Measurements from ENCODE around the gene CCDC122.
A peak's percentile ranks its signal among the peaks of the same experiment; 100 is the strongest.

CCDC122 gene

GRCh38 chr13:43797159-43797558, 82.4 kb downstream of the CCDC122 start:
- Histone ChIP-seq H2BK12ac (ENCODE audit: low read length) (no peak overlapping the region), H3K36me3 (replicated peaks in 1 of 2; ENCODE audit: control insufficient read depth in 2 of 2, insufficient read depth in 2 of 2, low read length in 2 of 2) (no peaks in the 10 kb centered on the region), H3K23ac (ENCODE audit: low read depth, low read length, poor library complexity) (no peak overlapping the region), H2BK120ac (ENCODE audit: low read depth, low read length) (no peak overlapping the region), H3K18ac (ENCODE audit: low read length) (no peak overlapping the region), H3K27me3 (ENCODE audit: control insufficient read depth in 3 of 3, insufficient read depth in 3 of 3, low read depth in 1 of 3, low read length in 3 of 3) (no peaks in the 10 kb centered on the region), H3K4me2 (ENCODE audit: insufficient read depth, low read length, poor library complexity, severe bottlenecking) (no peak overlapping the region), H3K9ac (ENCODE audit: low read depth, low read length, poor library complexity) (no peak overlapping the region), H3K4ac (ENCODE audit: low read length) (no peak overlapping the region), H2BK5ac (ENCODE audit: low read length) (no peak overlapping the region), H2AFZ (ENCODE audit: low read length) (no peak overlapping the region), H3K27ac (replicated peaks; ENCODE audit: low read length) (no peak overlapping the region), H2BK15ac (ENCODE audit: low read length) (no peak overlapping the region), H3K9me3 (replicated peaks in 1 of 2; ENCODE audit: control insufficient read depth in 2 of 2, insufficient read depth in 1 of 2, low read depth in 1 of 2, low read length in 2 of 2) (no peaks in the 10 kb centered on the region), H4K91ac (ENCODE audit: low read depth, low read length, poor library complexity) (no peak overlapping the region), H2AK5ac (ENCODE audit: low read depth, low read length) (no peak overlapping the region), H4K8ac (ENCODE audit: low read depth, low read length) (no peak overlapping the region), H3K14ac (ENCODE audit: low read length) (no peak overlapping the region), H3K4me3 (ENCODE audit: low read length in 2 of 2) (no peak overlapping the region), H3K4me1 (ENCODE audit: control insufficient read depth in 2 of 2, insufficient read depth in 1 of 2, low read depth in 1 of 2, low read length in 2 of 2) (no peaks in the 10 kb centered on the region), H3K79me1 (ENCODE audit: low read depth, low read length) (no peaks in the 10 kb centered on the region)
- WGBS, 2 donors (ENCODE audit: extremely low coverage in 2 of 2, insufficient read length in 2 of 2, insufficient replicate concordance in 1 of 2), result no CpG with 5 or more reads among the region's 1 CpG
- no peak for DNase-seq (ENCODE audit: low spot score)

GRCh38 chr13:43794416-43794815, 85.1 kb downstream of the CCDC122 start:
- Histone ChIP-seq H2BK120ac (ENCODE audit: low read depth, low read length) (no peak overlapping the region), H2BK12ac (ENCODE audit: low read length) (no peak overlapping the region), H2BK15ac (ENCODE audit: low read length) (no peak overlapping the region), H3K79me1 (ENCODE audit: low read depth, low read length) (no peaks in the 10 kb centered on the region), H2AK5ac (ENCODE audit: low read depth, low read length) (no peak overlapping the region), H3K4me1 (ENCODE audit: control insufficient read depth in 2 of 2, insufficient read depth in 1 of 2, low read depth in 1 of 2, low read length in 2 of 2) (no peaks in the 10 kb centered on the region), H3K4me2 (ENCODE audit: insufficient read depth, low read length, poor library complexity, severe bottlenecking) (no peak overlapping the region), H4K91ac (ENCODE audit: low read depth, low read length, poor library complexity) (no peak overlapping the region), H3K4me3 (ENCODE audit: low read length in 2 of 2) (no peak overlapping the region), H3K9ac (ENCODE audit: low read depth, low read length, poor library complexity) (no peak overlapping the region), H3K36me3 (replicated peaks in 1 of 2; ENCODE audit: control insufficient read depth in 2 of 2, insufficient read depth in 2 of 2, low read length in 2 of 2) (no peaks in the 10 kb centered on the region), H3K14ac (ENCODE audit: low read length) (no peak overlapping the region), H2BK5ac (ENCODE audit: low read length) (no peak overlapping the region), H3K9me3 (replicated peaks in 1 of 2; ENCODE audit: control insufficient read depth in 2 of 2, insufficient read depth in 1 of 2, low read depth in 1 of 2, low read length in 2 of 2) (no peaks in the 10 kb centered on the region), H4K8ac (ENCODE audit: low read depth, low read length) (no peak overlapping the region), H3K23ac (ENCODE audit: low read depth, low read length, poor library complexity) (no peak overlapping the region), H3K18ac (ENCODE audit: low read length) (no peak overlapping the region), H3K4ac (ENCODE audit: low read length) (no peak overlapping the region), H2AFZ (ENCODE audit: low read length) (no peak overlapping the region), H3K27ac (replicated peaks; ENCODE audit: low read length) (no peak overlapping the region), H3K27me3 (ENCODE audit: control insufficient read depth in 3 of 3, insufficient read depth in 3 of 3, low read depth in 1 of 3, low read length in 3 of 3) (no peaks in the 10 kb centered on the region)
- no peak for DNase-seq (ENCODE audit: low spot score)

- no peaks in the 10 kb centered on the region for H3K9me3 ChIP-seq (replicated peaks in 1 of 2; ENCODE audit: control insufficient read depth in 2 of 2, insufficient read depth in 1 of 2, low read depth in 1 of 2, low read length in 2 of 2)
- no peak overlapping the region for H4K8ac ChIP-seq (ENCODE audit: low read depth, low read length)
- no peak overlapping the region for H2AFZ ChIP-seq (ENCODE audit: low read length)
- no peak overlapping the region for H2BK15ac ChIP-seq (ENCODE audit: low read length)
- H3K36me3 ChIP-seq (replicated peaks in 1 of 2; ENCODE audit: control insufficient read depth in 2 of 2, insufficient read depth in 2 of 2, low read length in 2 of 2), result no peaks in the 10 kb centered on the region
- H2AK5ac ChIP-seq (ENCODE audit: low read depth, low read length), result no peak overlapping the region
- no peak overlapping the region for H3K4ac ChIP-seq (ENCODE audit: low read length)
- no peak overlapping the region for H2BK12ac ChIP-seq (ENCODE audit: low read length)
- no peaks in the 10 kb centered on the region for H3K79me1 ChIP-seq (ENCODE audit: low read depth, low read length)
- H3K4me1 ChIP-seq (ENCODE audit: control insufficient read depth in 2 of 2, insufficient read depth in 1 of 2, low read depth in 1 of 2, low read length in 2 of 2), result peaks cover 2 to 7% of the 10 kb centered on the region in 2 donors
- no CpG with 5 or more reads among the region's 3 CpGs for WGBS, 2 donors (ENCODE audit: extremely low coverage in 2 of 2, insufficient read length in 2 of 2, insufficient replicate concordance in 1 of 2)
- H3K27me3 ChIP-seq (ENCODE audit: control insufficient read depth in 3 of 3, insufficient read depth in 3 of 3, low read depth in 1 of 3, low read length in 3 of 3), result no peaks in the 10 kb centered on the region
- no peak overlapping the region for H3K9ac ChIP-seq (ENCODE audit: low read depth, low read length, poor library complexity)
- no peak overlapping the region for H3K27ac ChIP-seq (replicated peaks; ENCODE audit: low read length)
- no peak overlapping the region for H4K91ac ChIP-seq (ENCODE audit: low read depth, low read length, poor library complexity)
- H3K23ac ChIP-seq (ENCODE audit: low read depth, low read length, poor library complexity), result no peak overlapping the region
- no peak for DNase-seq (ENCODE audit: low spot score)
- no peak overlapping the region for H3K18ac ChIP-seq (ENCODE audit: low read length)
- H3K14ac ChIP-seq (ENCODE audit: low read length), result no peak overlapping the region
- H3K4me3 ChIP-seq (ENCODE audit: low read length in 2 of 2), result no peak overlapping the region
- H3K4me2 ChIP-seq (ENCODE audit: insufficient read depth, low read length, poor library complexity, severe bottlenecking), result no peak overlapping the region
- no peak overlapping the region for H2BK120ac ChIP-seq (ENCODE audit: low read depth, low read length)
- no peak overlapping the region for H2BK5ac ChIP-seq (ENCODE audit: low read length)
Measured at GRCh38 chr13:43792076-43792881, 87.3 kb downstream of the CCDC122 start.

GRCh38 chr13:43787997-43788396, 91.5 kb downstream of the CCDC122 start:
- no peak overlapping the region for H3K4ac ChIP-seq (ENCODE audit: low read length)
- no peak overlapping the region for H4K91ac ChIP-seq (ENCODE audit: low read depth, low read length, poor library complexity)
- no peak overlapping the region for H2BK15ac ChIP-seq (ENCODE audit: low read length)
- H3K4me2 ChIP-seq (ENCODE audit: insufficient read depth, low read length, poor library complexity, severe bottlenecking), result peak overlapping the region; percentile 18
- DNase-seq (ENCODE audit: low spot score), result peak; percentile 38
- WGBS, 2 donors (ENCODE audit: extremely low coverage in 2 of 2, insufficient read length in 2 of 2, insufficient replicate concordance in 1 of 2), result no CpG with 5 or more reads among the region's 2 CpGs
- H3K23ac ChIP-seq (ENCODE audit: low read depth, low read length, poor library complexity), result no peak overlapping the region
- H3K27ac ChIP-seq (replicated peaks; ENCODE audit: low read length), result no peak overlapping the region
- peaks cover 6 to 19% of the 10 kb centered on the region in 2 donors for H3K4me1 ChIP-seq (ENCODE audit: control insufficient read depth in 2 of 2, insufficient read depth in 1 of 2, low read depth in 1 of 2, low read length in 2 of 2)
- no peak overlapping the region for H3K18ac ChIP-seq (ENCODE audit: low read length)
- no peak overlapping the region for H3K9ac ChIP-seq (ENCODE audit: low read depth, low read length, poor library complexity)
- H3K27me3 ChIP-seq (ENCODE audit: control insufficient read depth in 3 of 3, insufficient read depth in 3 of 3, low read depth in 1 of 3, low read length in 3 of 3), result peaks cover 0 to 2% (median 0%) of the 10 kb centered on the region in 3 experiments
- no peak overlapping the region for H4K8ac ChIP-seq (ENCODE audit: low read depth, low read length)
- no peak overlapping the region for H2BK120ac ChIP-seq (ENCODE audit: low read depth, low read length)
- H3K4me3 ChIP-seq (ENCODE audit: low read length in 2 of 2), result peak overlapping the region in 1 of 2 donors; percentile 76
- H3K79me1 ChIP-seq (ENCODE audit: low read depth, low read length), result no peaks in the 10 kb centered on the region
- no peak overlapping the region for H2BK12ac ChIP-seq (ENCODE audit: low read length)
- no peak overlapping the region for H2AK5ac ChIP-seq (ENCODE audit: low read depth, low read length)
- H3K9me3 ChIP-seq (replicated peaks in 1 of 2; ENCODE audit: control insufficient read depth in 2 of 2, insufficient read depth in 1 of 2, low read depth in 1 of 2, low read length in 2 of 2), result no peaks in the 10 kb centered on the region
- H2BK5ac ChIP-seq (ENCODE audit: low read length), result no peak overlapping the region
- H3K36me3 ChIP-seq (replicated peaks in 1 of 2; ENCODE audit: control insufficient read depth in 2 of 2, insufficient read depth in 2 of 2, low read length in 2 of 2), result no peaks in the 10 kb centered on the region
- no peak overlapping the region for H3K14ac ChIP-seq (ENCODE audit: low read length)
- H2AFZ ChIP-seq (ENCODE audit: low read length), result peak overlapping the region; percentile 99

Data from neuronal stem cell (in vitro differentiated cells).